ENCODE measurements around the gene C1QTNF1.

Gene C1QTNF1

DNA sequence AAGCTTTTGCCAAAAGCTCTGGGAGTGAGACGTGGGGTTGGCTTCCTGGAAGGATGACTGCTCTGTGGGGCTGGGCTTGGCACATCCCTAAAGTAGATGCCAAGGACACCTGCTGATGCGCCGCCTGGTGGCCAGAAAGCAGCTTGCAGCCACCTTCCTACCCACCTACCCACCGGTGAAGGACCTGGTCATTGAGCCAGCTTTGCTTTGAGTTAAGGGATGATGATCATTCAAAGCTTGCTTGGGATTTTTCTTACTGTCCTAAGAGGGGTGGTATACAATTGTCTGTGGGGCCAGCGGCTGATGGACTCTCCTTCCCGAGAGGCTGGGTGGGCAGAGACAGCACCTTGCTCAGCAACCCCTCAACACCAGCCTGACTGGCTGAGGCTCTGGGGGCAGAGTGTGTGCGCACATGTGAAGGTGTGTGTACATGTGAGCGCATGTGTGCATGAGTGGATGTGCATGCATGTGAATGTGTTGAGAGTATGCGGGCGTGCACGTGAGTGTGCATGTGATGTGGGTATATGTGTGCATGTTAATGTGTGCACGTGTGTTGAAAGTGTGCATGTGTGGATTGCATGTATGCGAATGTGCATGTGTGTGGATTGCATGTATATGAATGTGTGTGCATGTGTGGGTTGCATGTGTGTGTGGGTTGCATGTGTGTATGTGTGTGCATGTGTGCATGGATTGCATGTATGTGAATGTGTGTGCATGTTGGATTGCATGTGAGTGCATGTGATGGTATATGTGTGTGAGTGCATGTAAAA, 18.6 kb downstream of the C1QTNF1 start:
- no peak for DNase-seq

- DNase-seq, result no peak
Measured at GRCh38 chr17:79043191-79043930, 19.4 kb downstream of the C1QTNF1 start.

DNA sequence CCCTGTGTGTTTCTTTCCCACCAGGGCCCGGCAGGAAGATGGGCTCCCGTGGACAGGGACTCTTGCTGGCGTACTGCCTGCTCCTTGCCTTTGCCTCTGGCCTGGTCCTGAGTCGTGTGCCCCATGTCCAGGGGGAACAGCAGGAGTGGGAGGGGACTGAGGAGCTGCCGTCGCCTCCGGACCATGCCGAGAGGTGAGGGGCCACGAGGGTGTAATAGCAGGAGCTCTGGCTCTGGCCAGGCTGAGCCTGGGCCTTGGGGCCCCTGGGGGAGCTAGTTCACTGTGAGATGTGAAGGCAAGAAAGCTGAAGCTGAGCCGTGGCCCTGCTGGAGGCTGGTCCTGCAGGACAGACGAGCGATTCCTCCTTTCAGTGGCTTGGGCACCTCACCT, 20.0 kb downstream of the C1QTNF1 start:
- no peak for DNase-seq

GRCh38 chr17:79044462-79044861, 20.5 kb downstream of the C1QTNF1 start:
- no peak for DNase-seq

- no peak for DNase-seq
Measured at GRCh38 chr17:79045001-79045729, 21.2 kb downstream of the C1QTNF1 start.

GRCh38 chr17:79045842-79046196, 21.9 kb downstream of the C1QTNF1 start:
- DNase-seq, result peak; percentile 37

DNA sequence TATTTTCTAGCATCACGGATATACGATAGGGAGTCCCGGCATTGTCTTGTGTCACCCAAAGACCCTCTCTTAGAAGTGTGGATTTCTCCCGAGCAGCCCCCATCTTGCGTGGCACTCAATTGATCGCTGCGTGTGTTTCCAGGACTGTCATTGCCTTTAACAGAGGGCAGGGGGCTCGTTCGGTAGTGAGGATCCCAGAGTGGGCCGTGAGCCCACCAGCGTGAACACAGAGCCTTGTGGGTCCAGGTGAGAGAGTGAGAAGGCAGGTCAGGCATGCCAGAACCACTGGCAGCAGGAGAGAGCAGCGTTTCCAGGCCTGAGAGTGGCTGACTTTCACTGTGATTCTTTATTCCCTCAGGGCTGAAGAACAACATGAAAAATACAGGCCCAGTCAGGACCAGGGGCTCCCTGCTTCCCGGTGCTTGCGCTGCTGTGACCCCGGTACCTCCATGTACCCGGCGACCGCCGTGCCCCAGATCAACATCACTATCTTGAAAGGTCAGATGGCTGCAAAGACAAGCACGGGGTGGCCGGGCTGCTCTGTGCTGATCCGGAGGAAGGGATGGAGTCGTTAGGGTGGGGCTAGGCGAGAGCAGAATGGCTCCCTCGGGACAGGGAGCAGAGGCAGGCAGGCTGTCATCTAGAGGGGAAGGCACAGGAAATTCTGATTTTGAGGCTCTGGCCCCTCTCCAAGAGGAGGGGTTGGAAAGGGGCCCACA, 22.4 kb downstream of the C1QTNF1 start:
- no peak for DNase-seq

- no peak for DNase-seq
Measured at GRCh38 chr17:79046916-79047280, 22.9 kb downstream of the C1QTNF1 start.

DNA sequence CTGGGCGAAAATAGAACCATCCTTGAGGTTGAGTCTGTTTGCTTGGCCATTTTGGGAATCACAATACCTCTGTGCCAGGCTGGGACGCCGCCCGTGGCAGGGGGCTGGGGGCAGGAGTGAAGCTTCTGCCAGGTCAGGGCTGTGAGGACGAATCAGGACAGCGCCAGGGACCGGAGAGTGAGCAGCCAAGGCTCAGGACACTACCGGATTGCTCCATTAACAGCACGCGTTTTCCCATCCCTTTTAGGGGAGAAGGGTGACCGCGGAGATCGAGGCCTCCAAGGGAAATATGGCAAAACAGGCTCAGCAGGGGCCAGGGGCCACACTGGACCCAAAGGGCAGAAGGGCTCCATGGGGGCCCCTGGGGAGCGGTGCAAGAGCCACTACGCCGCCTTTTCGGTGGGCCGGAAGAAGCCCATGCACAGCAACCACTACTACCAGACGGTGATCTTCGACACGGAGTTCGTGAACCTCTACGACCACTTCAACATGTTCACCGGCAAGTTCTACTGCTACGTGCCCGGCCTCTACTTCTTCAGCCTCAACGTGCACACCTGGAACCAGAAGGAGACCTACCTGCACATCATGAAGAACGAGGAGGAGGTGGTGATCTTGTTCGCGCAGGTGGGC, 23.4 kb downstream of the C1QTNF1 start:
- no peak for DNase-seq

GRCh38 chr17:79047923-79048825, 24.2 kb downstream of the C1QTNF1 start:
- DNase-seq, result no peak

- no peak for DNase-seq
Measured at GRCh38 chr17:79048826-79049755, 25.1 kb downstream of the C1QTNF1 start.

DNA sequence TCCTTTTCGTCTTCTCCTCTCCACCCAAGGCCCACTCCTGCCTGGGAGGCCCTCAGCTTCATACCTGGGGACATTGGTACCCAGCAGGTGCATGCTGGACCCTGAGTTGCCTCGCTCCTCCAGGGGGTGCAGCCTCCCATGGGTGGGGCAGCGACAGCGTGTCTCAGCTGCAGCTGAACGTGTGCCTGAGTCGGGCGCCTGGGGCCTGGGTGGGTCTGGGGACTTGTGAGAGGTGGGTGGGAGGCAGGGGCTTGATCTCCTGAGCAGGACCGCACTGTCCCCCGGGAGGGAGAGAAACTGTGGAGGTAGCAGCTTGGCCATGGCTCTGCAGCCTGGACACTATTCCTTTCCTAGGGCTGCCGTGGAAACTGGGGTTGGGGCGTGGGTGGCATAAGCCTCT, 25.9 kb downstream of the C1QTNF1 start:
- no peak for DNase-seq

- DNase-seq, result no peak
Measured at GRCh38 chr17:79050551-79050950, 26.6 kb downstream of the C1QTNF1 start.

- DNase-seq, result no peak
Measured at GRCh38 chr17:79051306-79051705, 27.3 kb downstream of the C1QTNF1 start.

DNA sequence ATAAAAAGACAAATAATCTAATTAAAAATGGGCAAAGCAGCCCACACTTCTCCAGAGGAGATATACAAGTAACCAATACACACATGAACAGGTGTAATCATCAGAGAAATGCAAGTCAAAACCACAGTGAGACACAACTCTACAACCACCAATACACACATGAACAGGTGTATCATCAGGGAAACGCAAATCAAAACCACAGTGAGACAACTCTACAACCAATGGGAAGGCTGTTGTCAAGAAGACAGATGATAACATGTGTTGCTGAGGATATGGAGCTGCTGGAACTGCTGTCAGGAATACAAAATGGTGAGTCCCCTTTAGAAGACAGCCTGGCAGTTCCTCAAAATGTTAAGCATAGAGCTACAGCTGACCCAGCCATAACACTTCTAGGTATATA, 28.2 kb downstream of the C1QTNF1 start:
- DNase-seq, result no peak

DNA sequence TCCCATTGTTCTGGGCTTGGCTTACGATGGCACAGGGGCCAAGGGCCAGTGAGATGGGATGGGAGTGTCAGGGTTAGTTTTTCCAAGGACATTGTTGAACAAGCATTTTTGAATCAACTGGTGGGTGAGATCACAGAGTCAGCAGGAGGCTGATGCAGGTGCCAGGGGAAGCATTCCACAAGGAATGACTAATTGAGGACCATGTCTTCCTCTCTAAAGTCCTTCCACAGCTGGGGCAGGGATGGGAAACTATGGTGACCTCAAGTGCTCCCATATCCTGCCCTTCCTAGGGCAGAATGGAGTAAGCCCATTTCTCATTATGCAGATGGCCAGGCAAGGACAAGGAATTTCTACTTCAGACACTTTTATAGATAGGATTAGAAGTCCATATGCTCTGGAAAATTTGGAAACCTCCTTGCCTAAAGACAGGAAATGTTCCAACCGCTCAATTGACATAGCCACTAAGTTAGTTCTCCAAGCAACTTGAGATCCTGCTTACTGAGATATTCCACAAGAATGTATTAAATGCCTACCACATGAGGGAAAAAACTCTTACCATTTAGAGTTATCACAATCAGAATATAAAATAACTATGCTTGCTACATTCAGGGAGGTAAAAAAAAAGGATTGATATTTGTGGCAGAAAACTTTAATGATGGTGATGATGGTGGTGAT, 29.4 kb downstream of the C1QTNF1 start:
- no peak for DNase-seq

DNA sequence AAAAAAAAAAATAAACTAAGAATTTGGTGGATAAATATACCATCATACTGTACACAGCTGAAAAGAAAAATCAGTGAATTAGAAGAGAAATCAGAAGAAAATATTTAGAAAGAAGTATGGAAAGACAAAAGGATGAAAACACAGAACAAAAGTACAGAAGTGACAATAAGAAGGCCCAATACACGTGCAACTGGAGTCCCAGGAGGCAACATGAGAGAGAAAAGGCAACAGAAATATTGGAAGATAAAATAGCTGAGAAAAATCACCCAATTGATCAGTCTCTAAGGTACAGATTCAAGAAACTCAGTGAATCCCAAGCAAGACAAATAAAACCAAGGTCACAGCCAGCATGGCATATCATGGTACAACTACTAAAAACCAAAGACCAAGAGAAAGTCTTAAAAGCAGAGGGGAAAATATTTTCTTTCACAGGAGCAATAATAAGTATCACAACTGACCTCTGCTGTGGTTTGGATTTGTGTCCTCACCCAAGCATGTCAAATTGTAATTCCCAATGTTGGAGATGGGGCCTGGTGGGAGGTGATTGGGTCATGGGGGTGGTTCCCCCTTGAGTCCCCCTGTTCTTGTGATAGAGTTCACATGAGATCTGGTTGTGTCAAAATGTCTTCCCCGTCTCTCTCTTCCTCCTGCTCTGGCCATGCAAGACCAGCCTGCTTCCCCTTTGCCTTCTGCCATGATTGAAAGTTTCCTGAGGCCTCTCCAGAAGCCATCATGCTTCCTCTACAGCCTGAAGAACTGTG, 30.4 kb downstream of the C1QTNF1 start:
- DNase-seq, result no peak

- DNase-seq, result no peak
Measured at GRCh38 chr17:79055197-79055596, 31.2 kb downstream of the C1QTNF1 start.

- no peak for DNase-seq
Measured at GRCh38 chr17:79057737-79058385, 33.9 kb downstream of the C1QTNF1 start.
